H1 (cell line): ENCODE data around the gene DGKD. TPM values are rescaled to one million over a fixed set of nuclear protein-coding genes. Genes with fewer than 3 reads are reported as not detected.

Experiments
- POLR2AphosphoS5 ChIP-seq: IDR thresholded peaks from 2 replicates; pipeline ENCODE4 v1.6.1; 2011; ENCODE audit warnings: low read depth, low read length
- ZNF274 ChIP-seq: IDR thresholded peaks from 2 replicates; pipeline ENCODE4 v1.7.0; 2012; ENCODE audit warnings: low read length, borderline replicate concordance; ENCODE audit errors: extremely low read depth
- polyA plus RNA-seq, 7 experiments: library from polyadenylated mRNA; depleted of rRNA in 3 of 7; stranded (reverse) in 5 of 7; unstranded in 2 of 7; fragments of >200 nt in 5 of 7; fragments of 200-250 nt in 2 of 7; gene quantifications; 1 replicate in 5 of 7; 2 replicates in 1 of 7; 4 replicates in 1 of 7; pipeline versions ENCODE4 v1.2.1 to v1.2.3, GENCODE V29; 2011 to 2013; ENCODE audit warnings: missing spikeins in 2 of 7, mixed read lengths in 2 of 7
- total RNA-seq: library from RNA; stranded (reverse); fragmentation: NEBNext Ultra II Directional; extraction: Animal tissue kit (Norgen Biotek cat#: 25700); gene quantifications from 2 replicates; pipeline ENCODE4 v1.2.1, GENCODE V29; 2021

The DGKD gene
- total and polyA plus RNA-seq, 2 of the 8 experiments (the other 6 are each of a cell fraction or from before 2014, with no cell fraction given), result 7.7 to 30.9 TPM

GRCh38 chr2:233354971-233355574 is 779 bp downstream of the DGKD start (continued):
- TF ChIP-seq ZNF274 (no peak), POLR2AphosphoS5 (no peak)
